Skin of body (tissue), 2 donors: ENCODE results near the gene RNF181. TPM values are rescaled to one million over a fixed set of nuclear protein-coding genes. Genes with fewer than 3 reads are reported as not detected.
"Not testable (repeated sequence)": the region's sequence is repeated elsewhere in the genome, so short reads cannot be mapped to it uniquely, and the experiment has no call there.

Source experiments
- DNase-seq: peaks from one replicate; lab custom pipeline; 2025; lab: John Stamatoyannopoulos, UW
- total RNA-seq: library from RNA; depleted of rRNA; stranded (reverse); fragments of >200 nt; gene quantifications from one replicate; pipeline ENCODE4 v1.2.3, GENCODE V29; 2014

RNF181 gene
- total RNA-seq, 1 donor from 2014 or later = 57.6 TPM

DNA sequence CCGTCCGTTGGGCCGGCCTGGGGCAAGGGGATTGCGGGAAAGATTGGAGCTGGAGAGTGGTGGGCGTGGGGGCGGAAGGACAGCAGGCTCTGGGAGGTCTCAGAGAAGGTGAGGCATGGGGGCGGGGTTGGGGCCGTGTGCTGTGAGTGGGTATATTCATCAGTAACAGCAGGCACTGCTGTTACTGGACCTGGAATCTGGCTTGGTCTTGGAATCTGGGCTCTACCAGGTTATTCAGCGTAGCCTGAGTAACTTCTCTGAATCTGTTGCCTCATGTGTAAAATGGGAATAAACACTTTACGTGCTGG is 435 bp downstream of the RNF181 start:
- no peak for DNase-seq

GRCh38 chr2:85596486-85597143 is 1.1 kb downstream of the RNF181 start:
- no peak for DNase-seq

GRCh38 chr2:85597241-85597640 is 1.7 kb downstream of the RNF181 start:
- no peak for DNase-seq

DNA sequence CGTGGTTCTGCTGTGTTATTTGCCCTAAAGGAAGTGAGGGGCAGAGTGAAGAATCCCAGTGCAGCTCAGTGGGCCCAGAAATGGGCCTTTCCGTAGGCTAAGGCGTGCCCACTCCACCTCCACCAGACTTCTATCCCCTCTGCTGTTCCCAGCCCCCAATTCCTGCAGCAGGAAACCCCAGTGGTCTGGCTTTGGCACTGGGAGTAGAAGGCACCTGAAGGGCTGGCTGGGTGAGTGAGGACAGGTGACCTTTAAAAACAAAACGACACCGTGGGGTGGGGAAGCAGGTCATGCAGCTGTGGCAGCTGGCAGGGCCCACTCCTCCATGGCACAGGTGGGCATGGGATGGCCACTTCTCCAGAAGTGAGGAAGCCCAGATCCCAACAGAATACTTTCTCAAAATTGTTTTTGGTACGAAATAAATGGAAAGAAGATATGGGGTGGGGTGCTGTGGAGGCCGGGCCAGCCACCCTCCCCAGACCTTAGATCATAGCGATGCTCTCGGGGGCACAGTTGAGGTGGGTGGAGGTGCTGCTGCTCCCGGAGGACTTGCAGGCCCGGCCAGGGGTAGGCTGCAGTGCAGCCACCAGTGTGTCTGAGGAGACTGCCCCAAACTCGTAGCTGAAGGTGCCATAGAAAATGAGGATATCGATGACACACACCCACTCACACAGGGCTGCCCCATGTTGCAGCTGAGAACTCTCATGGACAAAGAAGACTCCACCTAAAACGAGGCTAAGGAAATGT is 3.2 kb downstream of the RNF181 start:
- DNase-seq = no peak

- DNase-seq = no peak
These were observed 4.1 kb downstream of the RNF181 start for GRCh38 chr2:85599468-85600234.

- DNase-seq = no peak
These were observed 4.7 kb downstream of the RNF181 start for GRCh38 chr2:85600235-85600575.

DNA sequence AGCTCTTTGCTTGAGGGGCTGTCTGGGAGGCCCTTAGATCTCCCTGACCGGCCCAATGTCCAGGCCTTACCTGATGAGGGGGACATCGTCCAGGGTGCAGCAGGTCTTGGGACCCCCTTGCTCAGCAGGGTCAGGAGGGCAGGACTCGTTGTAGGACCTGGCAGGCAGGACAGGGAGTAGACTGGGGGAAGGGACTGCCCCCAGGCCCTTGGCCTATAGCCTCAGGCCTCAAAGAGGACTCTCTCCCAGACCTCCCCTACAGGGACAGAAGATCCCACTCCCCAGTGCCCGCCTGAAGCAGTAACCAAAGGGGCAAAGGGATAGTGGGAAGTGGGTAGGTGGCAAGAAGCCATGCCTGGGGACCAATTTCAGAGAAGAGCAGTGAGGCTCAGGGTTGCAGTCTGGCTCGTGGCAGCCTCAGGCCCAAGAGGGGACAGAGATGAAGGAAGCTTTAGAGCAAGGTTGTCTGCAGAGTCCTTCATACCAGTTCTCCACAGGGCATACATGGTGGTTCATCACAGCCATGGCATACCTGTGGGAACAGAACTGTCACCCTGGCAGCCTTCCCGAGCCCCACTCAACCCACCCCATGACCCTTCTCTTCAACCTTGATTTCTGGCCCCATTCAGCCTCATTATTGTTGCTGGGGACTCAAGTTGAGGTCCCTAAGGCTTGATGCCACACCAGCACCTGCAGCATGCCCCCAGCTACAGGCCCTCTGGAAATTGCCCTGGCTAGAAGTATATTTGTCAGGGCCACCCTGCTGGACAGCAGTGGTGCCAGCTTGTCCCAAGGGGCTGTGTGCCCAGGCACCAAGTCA is 5.6 kb downstream of the RNF181 start:
- DNase-seq = no peak

DNA sequence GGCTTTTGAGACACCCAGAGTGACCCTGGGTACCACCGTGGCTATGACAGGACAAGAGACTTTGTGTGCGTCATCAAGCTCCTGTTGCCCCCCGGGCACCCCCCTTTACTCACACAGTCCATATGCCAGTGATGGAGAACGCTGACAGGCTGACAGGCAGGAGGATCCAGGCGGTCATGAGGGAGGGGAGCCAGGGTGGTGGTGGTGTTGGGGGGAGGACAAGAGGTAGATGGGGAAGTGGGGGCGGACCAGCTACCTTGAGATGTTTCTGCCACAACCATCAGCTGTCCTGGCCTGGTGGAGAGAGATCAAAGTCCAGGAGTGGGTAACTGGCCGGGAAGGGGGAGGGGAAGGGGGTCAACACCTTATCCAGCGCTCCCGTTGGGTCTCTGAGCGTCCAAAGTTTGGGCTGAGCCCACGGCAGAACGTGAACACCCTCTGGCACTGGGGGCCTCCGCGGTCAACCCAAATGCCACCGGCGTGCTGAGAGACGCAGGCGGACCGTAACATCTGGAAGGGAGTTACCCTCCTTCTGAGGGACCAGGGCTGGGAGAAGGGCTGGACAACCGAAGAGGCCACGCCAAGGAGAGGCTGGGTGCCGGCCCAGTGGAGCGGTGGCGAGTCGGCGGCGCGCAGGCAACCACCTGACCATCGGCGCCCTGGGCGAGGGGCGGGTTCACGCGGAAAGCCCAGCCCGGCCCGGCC is 6.4 kb downstream of the RNF181 start:
- DNase-seq = no peak

- DNase-seq = peak; percentile 88
These were observed 7.1 kb downstream of the RNF181 start, which contains the start of gene TMEM150A for GRCh38 chr2:85602476-85603234. Gene TMEM150A, minus strand, starts transcription at chr2:85602698. Its CDS starts 750 bp downstream, at chr2:85601948.

- not testable (repeated sequence) for DNase-seq
These were observed 8.5 kb downstream of the RNF181 start for GRCh38 chr2:85604133-85604444.

GRCh38 chr2:85604568-85605339 is 9.2 kb downstream of the RNF181 start:
- no peak for DNase-seq

DNA sequence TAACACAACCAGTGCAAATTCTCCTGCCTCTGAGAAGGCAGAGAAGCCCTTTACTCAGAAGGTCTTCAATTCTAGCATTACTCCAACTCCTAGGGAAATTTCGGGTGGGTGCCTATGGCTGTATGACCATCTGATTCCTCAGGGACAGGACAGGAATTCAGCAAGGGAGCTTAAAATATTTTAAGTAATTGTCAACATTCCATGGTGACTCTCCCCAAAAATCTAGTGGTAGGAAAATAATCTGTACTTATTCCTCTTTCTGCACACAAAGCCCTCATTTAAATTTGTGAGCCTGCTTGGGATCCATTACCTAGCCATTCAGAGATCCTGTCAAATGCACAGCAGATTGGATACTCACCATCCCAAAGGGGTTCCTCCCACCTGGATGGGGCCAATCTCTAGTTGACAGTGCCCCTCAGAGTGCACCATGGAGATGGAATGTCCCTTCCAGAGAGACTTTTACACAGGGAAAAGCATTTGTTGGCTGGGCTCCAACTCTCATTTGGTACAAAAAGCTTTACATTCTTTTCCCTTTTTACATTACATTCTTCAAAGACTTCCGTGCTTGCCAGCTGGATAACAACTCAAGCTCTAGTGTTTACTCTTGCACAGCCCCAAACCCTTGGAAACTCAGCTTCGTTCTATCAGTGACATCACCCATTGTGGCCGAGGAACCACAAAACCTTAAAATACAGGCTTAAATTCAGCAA is 10.0 kb downstream of the RNF181 start:
- peak; percentile 42 for DNase-seq

GRCh38 chr2:85606116-85606455 is 10.5 kb downstream of the RNF181 start:
- no peak for DNase-seq

- no peak for DNase-seq
These were observed 12.0 kb downstream of the RNF181 start for GRCh38 chr2:85607268-85608215.

GRCh38 chr2:85611217-85611704 is 15.7 kb downstream of the RNF181 start:
- no peak for DNase-seq

DNA sequence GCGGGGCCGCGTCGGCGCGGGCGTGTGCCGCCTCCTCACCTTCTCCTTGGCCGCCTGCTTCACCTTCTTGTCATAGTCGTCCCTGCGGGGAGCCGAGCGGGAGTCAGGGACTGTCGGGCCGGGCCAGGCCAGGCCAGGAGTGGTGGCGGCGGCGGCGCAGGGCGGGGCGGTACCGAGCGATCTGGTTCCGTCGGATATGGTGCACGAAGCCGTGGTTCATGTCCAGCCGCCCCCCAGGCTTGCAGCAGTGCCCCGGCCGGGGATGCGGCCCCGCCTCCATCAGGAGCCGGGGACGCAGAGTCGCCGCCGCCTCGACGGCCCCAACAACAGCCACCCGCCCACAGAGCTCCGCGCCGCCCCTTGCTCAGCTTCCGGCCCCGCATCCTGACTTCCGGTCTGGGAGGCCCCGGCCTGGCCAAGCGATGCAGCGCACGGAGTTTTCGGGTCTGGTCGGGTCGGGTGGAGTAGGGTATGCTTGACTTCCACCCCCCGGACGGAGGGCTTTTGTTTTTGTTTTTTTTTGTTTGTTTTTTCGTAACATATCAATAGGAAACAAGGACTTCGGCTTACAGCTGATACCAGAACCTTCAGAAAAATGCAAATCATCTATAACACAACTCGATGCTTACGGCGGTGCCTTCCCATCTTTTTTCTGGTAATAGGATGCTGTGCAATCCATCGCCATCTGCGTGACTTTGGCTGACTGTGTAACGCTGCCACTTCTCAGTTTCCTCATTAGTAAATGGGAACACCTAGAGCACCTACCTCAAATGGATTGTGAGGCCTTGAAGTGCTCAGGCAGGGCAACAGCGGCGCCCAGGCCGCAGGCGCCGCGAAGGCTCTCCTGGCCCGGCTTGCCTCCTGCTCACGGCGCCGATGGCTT is 16.4 kb downstream of the RNF181 start, which contains the start of gene C2orf68:
Gene C2orf68 (minus strand): TSS at position 362 of the 883 bp plus-strand sequence. CDS start 82 bp downstream, at position 280.
- peak; percentile 82 for DNase-seq
